A549 (cell line): Measurements from ENCODE around the gene CACNA1C.

ENCODE experiments used
- CTCF ChIP-seq: fragments of >200 bp; sonication (Bioruptor Twin); formaldehyde crosslinking; IDR thresholded peaks from 3 replicates; pipeline ENCODE4 v1.5.1; 2016
- ELK1 ChIP-seq: fragments of 150-350 bp; IDR thresholded peaks from 2 replicates; pipeline ENCODE4 v1.6.1; 2014; ENCODE audit warnings: low read depth, mild to moderate bottlenecking, low read length
- EP300 ChIP-seq, 2 experiments: fragments of >200 bp; sonication (Bioruptor Twin); formaldehyde crosslinking; IDR thresholded peaks; 2 replicates in 1 of 2; 3 replicates in 1 of 2; pipeline ENCODE4 v1.6.1; 2016 to 2017
- HDAC2 ChIP-seq: fragments of 200-600 bp; sonication (generic); IDR thresholded peaks from 2 replicates; pipeline ENCODE4 v1.6.1; 2016
- HMGXB4 ChIP-seq: fragments of 250-450 bp; sonication (Bioruptor Pico); IDR thresholded peaks from 2 replicates; pipeline ENCODE4 v1.5.0; 2021; ENCODE audit warnings: mild to moderate bottlenecking, moderate library complexity, borderline replicate concordance
- JUN ChIP-seq, 2 experiments: fragments of >200 bp; sonication (Bioruptor Twin); formaldehyde crosslinking; IDR thresholded peaks; 2 replicates in 1 of 2; 3 replicates in 1 of 2; pipeline ENCODE4 v1.6.1; 2016 to 2017
- JUNB ChIP-seq: fragments of >200 bp; sonication (Bioruptor Twin); formaldehyde crosslinking; IDR thresholded peaks from 2 replicates; pipeline ENCODE4 v1.6.1; 2016
- MAFK ChIP-seq: fragments of 450-650 bp; IDR thresholded peaks from 2 replicates; pipeline ENCODE4 v1.6.1; 2014; ENCODE audit not compliant: partially characterized antibody
- NR3C1 ChIP-seq: fragments of >200 bp; sonication (Bioruptor Twin); formaldehyde crosslinking; IDR thresholded peaks from 3 replicates; pipeline ENCODE4 v1.6.1; 2017
- POLR2A ChIP-seq: IDR thresholded peaks from 2 replicates; pipeline ENCODE4 v1.6.1; 2012; ENCODE audit warnings: mild to moderate bottlenecking, low read length
- RAD21 ChIP-seq, 2 experiments: fragments of >200 bp in 1 of 2; sonication (Bioruptor Twin) in 1 of 2; formaldehyde crosslinking in 1 of 2; IDR thresholded peaks in 1 of 2; conservative IDR thresholded peaks in 1 of 2; 2 replicates in 1 of 2; 3 replicates in 1 of 2; pipeline ENCODE4 v1.6.1; 2012 to 2018; ENCODE audit warnings: inconsistent platforms in 1 of 2
- REST ChIP-seq: fragments of 200-600 bp; sonication (generic); IDR thresholded peaks from 2 replicates; pipeline ENCODE4 v1.6.1; 2016; ENCODE audit warnings: antibody characterized with exemption, mild to moderate bottlenecking, moderate library complexity
- RFX5 ChIP-seq: fragments of 450-650 bp; IDR thresholded peaks from 2 replicates; pipeline ENCODE4 v1.7.1; 2014; ENCODE audit warnings: antibody characterized with exemption, mild to moderate bottlenecking, moderate library complexity
- USF2 ChIP-seq: fragments of 450-650 bp; IDR thresholded peaks from 2 replicates; pipeline ENCODE4 v1.6.1; 2014; ENCODE audit warnings: antibody characterized with exemption

- TF ChIP-seq POLR2A (no peak), CTCF (no peak), RFX5 (no peak), MAFK (no peak), REST (no peak), JUN (IDR thresholded peaks at IDR 0.05) (no peak), EP300 (IDR thresholded peaks at IDR 0.05) (no peak), USF2 (no peak), RAD21 (conservative IDR thresholded peaks at IDR 0.05 in 1 of 2, IDR thresholded peaks at IDR 0.05 in 1 of 2) (no peak), ELK1 (no peak), HDAC2 (no peak), NR3C1 (no peak), JUNB (no peak), HMGXB4 (CRISPR knock-in tag) (no peak)
These were observed 300.5 kb downstream of the CACNA1C start for GRCh38 chr12:2353281-2353680.
